ENCODE measurements around the gene CIB4. TPM values are rescaled to one million over a fixed set of nuclear protein-coding genes. Genes with fewer than 3 reads are reported as not detected.
A peak's percentile ranks its signal among the peaks of the same experiment; 100 is the strongest.

The CIB4 gene
- total RNA-seq, 1 experiment from 2014 or later = not detected

DNA sequence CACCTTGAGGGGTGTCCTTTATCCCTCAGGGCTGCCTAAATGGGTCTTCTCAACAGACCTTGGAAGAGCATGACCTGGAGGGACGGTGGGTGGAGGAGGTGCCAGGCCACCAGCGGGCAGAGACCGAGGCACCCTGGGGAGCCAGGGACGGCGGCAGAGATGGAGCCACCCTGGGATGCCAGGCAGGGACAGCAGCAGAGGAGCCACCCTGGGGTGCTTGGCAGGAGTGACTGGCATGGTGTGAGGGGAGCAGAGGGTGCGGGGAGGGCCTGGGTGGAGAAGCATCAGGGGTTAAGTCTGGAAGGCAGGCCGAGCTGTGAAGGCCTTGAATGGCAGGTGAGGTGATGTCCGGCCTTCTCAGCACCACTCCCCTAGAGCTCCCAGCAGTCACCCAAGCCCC lies 56.1 kb downstream of the CIB4 start:
- Histone ChIP-seq H3K4me3 (no peak overlapping the region), H3K9me3 (no peaks in the 10 kb centered on the region), H3K27me3 (peaks cover 21% of the 10 kb centered on the region), H3K36me3 (no peaks in the 10 kb centered on the region)
- DNase-seq = no peak

DNA sequence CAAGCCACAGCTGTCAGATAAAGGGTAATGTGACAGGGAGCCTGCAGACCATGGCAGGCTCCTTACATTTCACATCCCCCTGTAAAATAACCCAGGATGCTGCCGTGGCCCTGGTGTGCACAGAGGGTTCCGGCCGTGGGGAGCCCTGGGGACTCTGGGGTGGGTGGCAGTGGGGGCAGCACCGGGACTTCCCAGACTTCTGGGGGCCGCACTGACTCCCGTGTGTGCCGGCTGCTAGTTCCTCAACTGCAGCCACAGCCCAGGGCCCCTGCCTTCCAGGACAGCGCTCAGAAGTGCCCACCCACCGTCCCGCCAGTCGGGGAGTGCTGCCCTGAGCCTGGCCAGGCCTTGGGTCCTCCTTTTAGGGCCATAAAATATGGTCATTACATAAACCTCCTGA lies 56.5 kb downstream of the CIB4 start:
- Histone ChIP-seq H3K27me3 (peaks cover 20% of the 10 kb centered on the region), H3K36me3 (no peaks in the 10 kb centered on the region), H3K4me3 (no peak overlapping the region), H3K9me3 (no peaks in the 10 kb centered on the region)
- no peak for DNase-seq

DNA sequence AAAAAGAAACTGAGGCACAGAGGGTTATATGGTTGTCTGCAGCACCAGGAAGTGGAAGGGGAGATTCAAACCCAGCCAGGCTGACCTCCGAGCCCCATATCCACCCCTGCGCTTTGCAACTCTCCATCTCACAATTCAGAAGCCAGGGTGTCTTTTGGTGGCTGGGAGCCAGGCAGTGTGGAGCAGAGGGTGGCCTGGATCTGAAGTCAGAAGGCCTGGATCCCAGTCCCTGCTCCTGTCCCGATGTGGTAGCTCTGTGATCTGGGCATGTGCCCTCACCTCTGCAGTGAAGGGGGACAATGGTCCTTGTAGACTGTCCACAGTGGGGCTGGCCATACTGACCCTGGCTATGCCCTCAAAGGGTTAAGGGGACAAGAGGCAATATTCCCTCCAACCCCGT lies 57.0 kb downstream of the CIB4 start:
- Histone ChIP-seq H3K36me3 (no peaks in the 10 kb centered on the region), H3K27me3 (peaks cover 15% of the 10 kb centered on the region), H3K4me3 (no peak overlapping the region), H3K9me3 (no peaks in the 10 kb centered on the region)
- no peak for DNase-seq

DNA sequence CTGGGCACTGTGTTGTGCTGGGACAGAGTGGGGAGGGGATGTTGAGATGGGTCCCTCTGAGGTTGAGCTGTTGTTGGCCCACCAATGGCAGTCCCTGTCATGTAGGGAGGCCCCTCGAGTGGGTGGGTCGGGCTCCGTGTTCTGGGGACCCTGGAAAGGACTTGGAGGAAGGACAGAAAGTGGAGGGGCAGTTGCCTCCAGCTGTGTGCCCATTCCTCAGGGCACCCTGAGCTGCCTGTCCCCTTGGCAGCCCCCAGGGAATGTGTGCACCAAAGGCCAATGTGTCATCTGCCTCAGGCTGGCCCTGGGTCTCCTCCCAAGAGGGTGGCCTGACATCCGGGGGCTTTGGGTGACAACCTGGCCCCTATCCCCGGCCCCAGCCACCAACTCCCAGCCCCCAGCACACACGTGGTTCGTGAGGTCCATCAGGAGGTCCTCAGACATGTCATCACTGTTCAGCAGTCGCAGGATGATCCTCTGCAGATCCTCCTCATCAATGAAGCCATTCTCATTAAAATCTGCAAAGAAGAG lies 57.7 kb downstream of the CIB4 start:
- Histone ChIP-seq H3K36me3 (no peaks in the 10 kb centered on the region), H3K9me3 (no peaks in the 10 kb centered on the region), H3K4me3 (no peak overlapping the region), H3K27me3 (peaks cover 11% of the 10 kb centered on the region)
- DNase-seq = no peak

DNA sequence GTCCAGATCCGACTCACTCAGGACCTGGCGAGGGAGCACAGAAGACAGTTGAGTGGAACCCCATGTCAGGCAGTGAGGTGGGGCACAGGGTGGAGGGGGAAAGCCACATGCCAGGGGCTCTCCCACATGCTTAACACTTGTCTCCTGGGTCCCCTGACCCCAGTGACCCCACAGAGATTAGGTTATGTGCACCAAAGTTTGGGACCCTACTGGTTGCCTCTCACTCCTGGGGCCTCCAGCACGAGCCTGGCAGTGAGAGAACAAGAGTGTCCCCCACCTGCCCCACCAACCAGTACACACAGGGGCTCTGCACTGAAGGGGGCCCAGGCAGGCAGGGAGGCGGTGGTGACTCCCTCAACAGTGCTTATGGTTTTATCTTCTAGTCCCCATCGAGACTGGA lies 58.3 kb downstream of the CIB4 start:
- H3K27me3 ChIP-seq = peaks cover 6% of the 10 kb centered on the region
- DNase-seq = no peak

DNA sequence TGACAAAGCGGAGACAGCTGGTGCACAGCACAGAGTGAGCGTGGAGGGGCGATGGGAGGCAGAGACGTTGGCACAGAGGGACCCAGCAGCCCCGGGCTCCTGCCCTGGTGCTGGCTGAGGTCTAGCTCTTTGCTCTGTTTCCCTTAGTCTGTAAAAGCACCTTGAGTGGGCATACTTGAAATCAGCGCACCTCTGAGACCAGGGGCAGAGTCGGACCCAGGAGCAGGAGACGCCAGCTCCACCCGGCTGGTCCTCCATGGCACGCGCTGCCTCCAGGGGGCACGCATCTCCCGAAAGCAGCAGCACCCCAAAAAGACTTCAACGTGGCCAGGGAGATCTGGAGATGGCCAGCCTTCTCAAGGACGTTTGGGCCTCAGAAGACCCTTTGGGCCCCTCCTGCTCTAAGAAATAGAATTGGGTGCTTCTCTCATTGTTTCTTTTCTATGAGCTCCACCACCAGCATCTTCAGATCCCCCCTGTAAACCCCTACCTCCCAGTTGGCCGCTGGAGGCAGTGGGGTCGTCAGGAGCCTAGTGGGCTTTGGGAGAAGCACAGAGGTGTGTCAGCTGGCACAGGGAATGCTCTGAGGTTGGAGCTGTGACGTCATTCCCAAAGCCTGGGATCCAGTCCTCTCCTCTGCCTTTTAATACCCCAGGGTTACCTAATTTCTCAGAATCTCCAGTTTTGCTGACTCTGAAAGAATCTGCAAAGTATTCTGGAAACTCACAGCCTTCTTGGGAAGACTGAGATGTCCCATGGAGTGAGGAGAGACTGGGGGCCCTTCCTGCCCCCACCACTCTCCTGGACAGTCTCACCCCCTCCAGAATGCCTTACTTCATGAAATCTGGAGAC lies 58.9 kb downstream of the CIB4 start:
- DNase-seq = no peak
- Histone ChIP-seq H3K36me3 (no peaks in the 10 kb centered on the region), H3K4me3 (no peak overlapping the region), H3K27me3 (peaks cover 6% of the 10 kb centered on the region), H3K9me3 (no peaks in the 10 kb centered on the region)

More for the DNA sequence above, 58.3 kb downstream of the CIB4 start:
- Histone ChIP-seq H3K36me3 (no peaks in the 10 kb centered on the region), H3K9me3 (no peaks in the 10 kb centered on the region), H3K4me3 (no peak overlapping the region)

DNA sequence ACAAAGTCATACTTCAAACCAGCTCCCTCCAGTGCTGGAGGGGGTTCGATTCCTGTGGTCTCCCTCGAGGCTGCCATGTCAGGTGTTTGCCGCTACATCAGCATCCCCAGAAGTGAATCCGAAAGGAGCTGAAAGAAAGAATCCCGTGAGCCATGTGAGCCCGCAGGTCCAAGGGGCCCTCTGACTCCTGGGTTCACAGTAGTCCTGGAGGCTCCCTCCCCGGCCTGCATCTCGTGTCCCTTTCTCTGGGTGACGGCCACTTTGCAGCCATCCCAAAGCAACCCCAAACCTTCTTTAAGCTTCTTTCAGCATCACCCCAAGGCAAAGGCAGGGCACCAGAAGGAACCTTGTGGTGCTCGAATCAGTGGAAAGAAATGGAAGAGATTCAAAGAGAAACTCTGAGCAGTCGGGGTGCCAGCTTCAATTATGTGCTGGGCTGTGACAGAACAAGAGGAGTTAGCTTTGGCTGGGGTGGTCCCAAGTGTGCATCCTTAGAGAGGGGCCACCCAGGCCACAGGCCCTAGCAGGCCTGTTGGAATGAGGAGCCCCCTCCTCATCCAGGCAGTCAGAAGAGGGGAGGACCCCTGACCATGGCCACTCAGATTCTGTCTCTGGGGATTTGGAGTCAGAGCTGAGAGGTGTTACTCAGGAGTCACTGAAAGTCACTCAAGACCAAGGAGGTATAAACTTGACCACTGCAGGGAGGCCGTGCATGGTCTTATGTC lies 59.7 kb downstream of the CIB4 start:
- no peaks in the 10 kb centered on the region for H3K9me3 ChIP-seq
- DNase-seq = no peak
- H3K36me3 ChIP-seq = no peaks in the 10 kb centered on the region
- H3K27me3 ChIP-seq = peaks cover 4% of the 10 kb centered on the region
- H3K4me3 ChIP-seq = no peak overlapping the region

DNA sequence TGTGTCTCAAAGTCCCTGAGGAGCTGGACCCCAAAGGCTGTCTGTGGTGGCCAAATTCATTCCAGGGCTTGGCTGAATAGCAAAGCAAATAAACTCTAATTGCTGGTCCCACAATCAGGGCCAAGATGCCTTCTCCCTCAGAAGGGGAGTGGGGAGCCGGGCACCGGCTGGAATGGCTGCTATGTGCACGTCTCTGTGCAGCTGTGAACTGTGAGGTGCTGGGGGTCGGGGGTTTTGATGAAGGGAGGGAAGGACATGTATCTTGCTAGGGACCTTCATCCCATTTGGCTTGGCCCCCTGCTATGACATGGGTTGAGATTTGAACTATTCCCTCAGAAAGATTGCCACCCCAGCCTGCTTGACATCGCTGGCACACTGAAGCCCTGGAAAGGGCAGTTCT lies 60.4 kb downstream of the CIB4 start:
- Histone ChIP-seq H3K4me3 (no peak overlapping the region), H3K36me3 (no peaks in the 10 kb centered on the region), H3K27me3 (no peaks in the 10 kb centered on the region; the same call in 1 of the 2 replicates), H3K9me3 (no peaks in the 10 kb centered on the region)
- DNase-seq = no peak

DNA sequence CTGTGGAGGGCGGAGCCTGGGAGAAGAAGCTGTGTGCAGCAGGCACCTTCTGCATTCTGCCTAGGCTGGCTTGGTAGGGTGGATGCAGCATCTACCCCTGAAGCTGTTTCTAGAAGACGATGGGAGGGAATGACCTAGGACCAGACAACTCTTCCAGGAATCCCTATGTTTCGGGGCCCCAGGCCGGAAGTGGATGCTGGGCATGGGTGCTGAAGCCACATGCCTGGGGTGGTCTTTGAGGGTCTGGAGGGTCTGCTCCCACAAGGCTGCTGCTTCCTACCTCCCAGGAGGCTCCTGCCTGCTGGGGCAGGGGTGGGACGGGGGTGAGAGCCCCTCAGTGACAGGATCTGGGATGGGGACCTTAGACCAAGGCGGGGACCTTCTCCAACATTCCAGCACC lies 61.0 kb downstream of the CIB4 start:
- no peaks in the 10 kb centered on the region for H3K27me3 ChIP-seq
- no peak overlapping the region for H3K4me3 ChIP-seq
- no peaks in the 10 kb centered on the region for H3K36me3 ChIP-seq
- no peak for DNase-seq
- no peaks in the 10 kb centered on the region for H3K9me3 ChIP-seq

DNA sequence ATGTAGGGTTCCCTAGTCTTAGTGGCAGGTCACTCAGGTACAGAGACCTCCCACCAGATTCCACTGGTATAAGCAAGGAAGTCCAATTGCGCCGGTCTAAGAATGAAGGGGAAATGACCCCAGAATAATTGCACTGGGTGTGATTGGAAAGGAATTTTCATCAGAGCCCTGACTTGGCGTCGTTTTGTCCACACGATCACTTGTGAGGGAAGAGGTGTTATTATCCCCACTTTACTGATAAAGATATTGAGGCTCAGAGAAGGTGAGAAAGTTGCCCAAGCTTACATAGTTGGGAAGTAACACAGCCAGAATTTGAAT lies 61.5 kb downstream of the CIB4 start:
- no peaks in the 10 kb centered on the region for H3K27me3 ChIP-seq

DNA sequence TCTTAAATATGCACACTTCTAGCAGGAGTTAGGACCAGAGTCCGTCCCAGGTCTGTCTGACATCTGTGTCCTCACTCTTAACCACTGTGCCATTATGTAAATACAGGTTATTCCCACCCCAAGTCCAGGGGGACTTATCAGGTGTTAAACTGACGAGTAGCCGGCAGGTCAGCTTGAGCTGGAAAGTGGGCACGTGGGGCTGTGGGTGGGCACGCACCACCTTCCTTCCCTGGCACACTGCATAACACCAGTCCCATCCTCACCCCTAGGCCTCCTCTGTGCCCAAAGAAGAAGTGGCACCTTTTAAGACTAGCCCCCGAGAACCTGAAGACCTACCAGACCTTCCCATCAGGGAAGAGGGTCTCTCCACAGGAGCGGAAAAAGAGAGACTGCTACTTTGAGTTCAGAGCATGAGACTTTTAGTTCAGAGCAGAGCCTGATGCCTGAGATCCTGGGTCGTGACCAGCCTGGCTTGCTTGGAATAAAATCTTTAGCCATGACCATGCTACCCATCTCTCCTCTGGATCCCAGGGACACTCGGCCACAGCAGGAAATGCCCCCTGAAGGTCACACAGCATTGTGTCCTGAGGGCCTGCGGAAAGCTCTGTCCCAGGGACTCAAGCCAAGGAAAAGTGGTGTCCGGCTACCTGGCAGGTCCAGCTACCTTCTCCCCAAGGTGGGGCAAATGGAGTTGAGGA lies 62.0 kb downstream of the CIB4 start:
- Histone ChIP-seq H3K27me3 (no peaks in the 10 kb centered on the region), H3K36me3 (no peaks in the 10 kb centered on the region), H3K9me3 (no peaks in the 10 kb centered on the region), H3K4me3 (no peak overlapping the region)
- no peak for DNase-seq

More for the DNA sequence above, 61.5 kb downstream of the CIB4 start:
- DNase-seq = no peak
- Histone ChIP-seq H3K9me3 (no peaks in the 10 kb centered on the region), H3K4me3 (no peak overlapping the region), H3K36me3 (no peaks in the 10 kb centered on the region)

DNA sequence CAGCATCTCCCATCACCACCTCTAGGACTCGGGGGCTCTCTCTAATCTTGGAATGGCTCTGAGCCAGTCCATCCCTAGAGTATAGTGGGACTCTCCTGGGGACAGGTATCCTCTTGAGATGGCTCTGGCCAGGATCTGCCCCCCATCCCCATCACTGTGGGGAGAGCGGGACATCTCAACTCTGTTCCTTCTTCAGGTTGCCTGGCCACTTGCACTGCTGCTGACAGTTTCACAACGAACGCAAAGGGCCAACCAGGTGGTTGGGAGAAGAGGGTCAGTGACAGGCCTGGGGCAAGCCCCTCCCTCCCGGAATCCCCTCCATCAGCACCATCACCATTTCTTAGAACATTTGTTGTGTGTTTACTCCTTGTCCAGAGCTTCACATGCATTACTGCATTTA lies 62.6 kb downstream of the CIB4 start:
- no peak overlapping the region for H3K4me3 ChIP-seq
- no peaks in the 10 kb centered on the region for H3K27me3 ChIP-seq
- no peaks in the 10 kb centered on the region for H3K36me3 ChIP-seq
- no peak for DNase-seq
- H3K9me3 ChIP-seq = no peaks in the 10 kb centered on the region

DNA sequence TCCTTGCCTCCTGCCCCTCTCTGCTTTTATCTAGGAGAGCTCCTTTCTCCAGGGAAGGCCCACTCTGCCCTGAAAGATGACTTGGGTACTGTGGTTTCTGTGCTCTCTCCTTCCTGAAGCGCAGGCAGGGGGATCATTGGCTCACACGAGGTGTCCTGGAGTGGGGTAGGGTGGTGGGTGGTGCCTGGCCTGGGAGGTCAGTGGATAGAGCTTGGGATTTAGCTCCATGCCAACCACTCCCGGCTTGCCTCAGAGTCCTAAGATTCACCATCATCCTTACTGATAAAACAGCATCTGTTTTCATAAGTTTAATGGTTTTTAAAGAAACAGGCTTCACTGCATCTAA lies 63.1 kb downstream of the CIB4 start:
- Histone ChIP-seq H3K4me3 (no peak overlapping the region), H3K27me3 (no peaks in the 10 kb centered on the region), H3K9me3 (no peaks in the 10 kb centered on the region), H3K36me3 (no peaks in the 10 kb centered on the region)
- no peak for DNase-seq

DNA sequence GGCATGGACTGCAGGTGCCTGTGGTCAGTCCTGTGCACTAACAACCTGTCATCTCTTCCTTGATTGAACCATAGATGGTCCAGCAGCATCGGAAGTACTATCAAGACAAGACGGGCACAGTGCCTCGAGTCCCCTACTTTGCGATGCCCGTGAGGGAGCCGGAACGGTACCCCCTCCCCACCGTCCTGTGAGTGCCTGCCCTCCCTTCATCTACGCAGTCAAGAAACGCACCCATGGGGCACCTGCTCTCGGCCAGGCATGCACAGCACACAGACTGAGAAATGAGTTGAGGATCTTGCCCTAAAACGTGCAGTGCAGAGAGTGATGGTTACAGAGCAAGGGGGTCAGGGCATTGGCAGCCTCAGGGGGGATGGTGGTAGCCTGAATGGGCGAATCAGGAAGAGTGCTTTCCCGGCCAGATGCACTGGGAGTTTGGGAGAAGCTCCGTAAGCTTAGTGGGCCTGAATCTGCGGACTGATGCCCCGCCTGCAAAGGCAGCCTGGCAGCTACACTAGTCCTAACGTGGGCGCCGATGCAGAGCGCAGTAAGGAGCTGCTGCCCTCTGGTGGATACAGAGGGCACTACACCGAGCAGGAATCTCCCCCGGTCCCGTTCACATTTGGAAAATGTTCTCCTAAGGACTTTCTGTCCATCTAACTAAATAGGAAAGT lies 63.6 kb downstream of the CIB4 start:
- H3K27me3 ChIP-seq = 0 out of 2 replicates have a peak, but pooled peaks cover under 1% of the 10 kb centered on the region
- H3K4me3 ChIP-seq = no peak overlapping the region
- no peaks in the 10 kb centered on the region for H3K9me3 ChIP-seq
- DNase-seq = peak; percentile 63
- no peaks in the 10 kb centered on the region for H3K36me3 ChIP-seq

DNA sequence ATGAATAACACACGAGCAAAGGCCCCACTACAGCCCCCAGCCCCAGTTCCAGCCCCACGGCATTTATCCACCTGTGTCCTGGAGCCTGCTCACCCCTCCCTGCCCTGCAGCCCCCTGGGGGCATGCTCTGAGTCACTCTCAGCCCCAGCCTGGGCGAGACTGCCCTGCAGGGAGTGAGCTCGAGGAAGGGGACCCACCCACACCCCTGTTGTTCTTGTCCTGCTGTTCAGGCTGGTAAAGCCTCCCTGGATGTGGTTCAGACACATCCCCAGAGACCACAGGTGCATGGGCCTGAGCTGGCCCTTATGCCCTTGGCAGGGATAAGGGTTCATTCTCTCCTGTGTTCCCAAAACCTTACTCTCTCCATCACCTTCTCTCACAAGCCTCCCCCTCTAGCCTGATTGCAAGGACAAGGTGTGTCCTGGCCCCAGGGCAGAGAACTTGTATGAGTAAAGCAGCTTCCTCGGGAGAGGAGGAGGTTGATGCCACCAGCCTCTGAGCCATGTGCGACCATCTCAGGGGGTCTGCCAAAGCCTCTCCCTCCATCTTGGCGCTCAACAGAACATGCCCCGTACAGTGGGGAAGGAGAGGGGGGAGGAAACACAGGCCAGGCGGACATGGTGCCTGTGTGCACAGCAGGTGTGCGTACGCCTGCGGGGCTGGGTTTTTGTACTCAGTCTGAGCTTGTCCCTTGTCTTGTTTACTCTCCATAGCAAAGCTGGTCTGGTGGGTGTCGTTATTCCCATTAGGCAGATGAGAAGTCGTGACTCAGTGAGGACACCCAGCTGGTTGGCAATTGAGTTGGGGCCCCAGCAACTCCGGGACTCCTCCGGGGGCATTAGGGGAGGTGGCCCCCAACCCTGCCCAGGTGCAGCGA lies 64.4 kb downstream of the CIB4 start:
- H3K36me3 ChIP-seq = no peaks in the 10 kb centered on the region
- H3K4me3 ChIP-seq = no peak overlapping the region
- DNase-seq = no peak
- 0 out of 2 replicates have a peak, but pooled peaks cover 2% of the 10 kb centered on the region for H3K27me3 ChIP-seq
- no peaks in the 10 kb centered on the region for H3K9me3 ChIP-seq

Measured in MG63 (cell line).